Measurements from ENCODE around the gene PRKAG2. TPM values are rescaled to one million over a fixed set of nuclear protein-coding genes. Genes with fewer than 3 reads are reported as not detected.

Gene PRKAG2
- total and polyA plus RNA-seq, 2 of the 8 experiments (the other 6 are each of a cell fraction or from before 2014, with no cell fraction given), result 7.5 to 18.1 TPM

- TF ChIP-seq TAF1 (IDR thresholded peaks at IDR 0.05; ENCODE audit: low read depth, low read length) (no peak), SP2 (IDR thresholded peaks at IDR 0.05; ENCODE audit: low read length) (no peak), EGR1 (IDR thresholded peaks at IDR 0.05; ENCODE audit: borderline replicate concordance, low read depth, low read length) (no peak)
Measured at GRCh38 chr7:151774951-151775350, 102.0 kb downstream of the PRKAG2 start (continued).

All from H1 (cell line).